Heart right ventricle (tissue), 16 donors: Measurements from ENCODE around the gene CYSRT1. TPM values are rescaled to one million over a fixed set of nuclear protein-coding genes. Genes with fewer than 3 reads are reported as not detected.
A peak's percentile ranks its signal among the peaks of the same experiment; 100 is the strongest.

Source experiments
- ATAC-seq, 8 donors: fragments of 200-7000 bp; cut with Tn5 transposase; one replicate each; pipeline ENCODE4 v1.9.1; 2020; ENCODE audit warnings: mild to moderate bottlenecking in 8 of 8, moderate library complexity in 8 of 8, moderate number of reproducible peaks in 1 of 8
- DNase-seq, 2 donors: peaks; one replicate each; pipeline ENCODE4 v3.0.0-alpha.2; 2020
- H3K27ac ChIP-seq, 10 donors: fragments of 200-600 bp; sonication (generic) in 2 of 10; one replicate each; pipeline versions ENCODE4 v1.5.0 to v1.8.0; 2020 to 2022; ENCODE audit warnings: mild to moderate bottlenecking in 3 of 10
- H3K27me3 ChIP-seq, 7 donors: fragments of 200-600 bp; one replicate each; pipeline ENCODE4 v1.8.0; 2021 to 2022; ENCODE audit warnings: mild to moderate bottlenecking in 2 of 7
- H3K36me3 ChIP-seq, 9 donors: fragments of 200-600 bp; sonication (generic) in 1 of 9; one replicate each; pipeline versions ENCODE4 v1.5.0 to v1.8.0; 2020 to 2022; ENCODE audit warnings: mild to moderate bottlenecking in 2 of 9
- H3K4me1 ChIP-seq, 9 donors: fragments of 200-600 bp; sonication (generic) in 1 of 9; one replicate each; pipeline versions ENCODE4 v1.5.0 to v1.8.0; 2020 to 2022; ENCODE audit warnings: mild to moderate bottlenecking in 4 of 9
- H3K4me3 ChIP-seq, 10 donors: fragments of 200-600 bp; sonication (generic) in 2 of 10; one replicate each; pipeline versions ENCODE4 v1.5.0 to v1.8.0; 2020 to 2022; ENCODE audit warnings: mild to moderate bottlenecking in 7 of 10, moderate library complexity in 2 of 10
- H3K9me3 ChIP-seq, 11 donors: fragments of 200-600 bp in 10 of 11; sonication (generic) in 2 of 11; one replicate each; pipeline versions ENCODE4 v1.5.0 to v1.8.0; 2013 to 2022; ENCODE audit warnings: mild to moderate bottlenecking in 2 of 11, control low read depth in 1 of 11, moderate library complexity in 1 of 11
- CTCF ChIP-seq, 9 donors: fragments of 200-600 bp; sonication (generic) in 2 of 9; IDR thresholded peaks; one replicate each; pipeline versions ENCODE4 v1.5.0 to v1.8.0; 2021 to 2022; ENCODE audit warnings: antibody characterized with exemption in 9 of 9, mild to moderate bottlenecking in 5 of 9, moderate library complexity in 1 of 9
- WGBS, 2 donors: extraction: QIAGEN DNeasy Blood & Tissue Kit; methylation state at CpG; one replicate each; pipeline ENCODE4 v1.1.7; 2013; ENCODE audit warnings: inconsistent platforms in 1 of 2; 5-methylcytosine and 5-hydroxymethylcytosine counted together
- intact Hi-C, 10 donors: fragments of 100-400 bp; cut with DNase I; formaldehyde crosslinking; loops; one replicate each; pipeline versions ENCODE4 v1.11.1 to v1.14.2; 2022
- polyA plus RNA-seq, 2 donors: library from polyadenylated mRNA; stranded (reverse); fragments of 200-250 nt; gene quantifications; one replicate each; pipeline ENCODE4 v1.2.3, GENCODE V29; 2013
- total RNA-seq, 10 donors: library from RNA; stranded (reverse); fragmentation: NEBNext Ultra II Directional in 3 of 10; extraction: Animal tissue kit (Norgen Biotek cat#: 25700) in 3 of 10; gene quantifications; one replicate each; pipeline versions ENCODE4 v1.2.1 to v1.2.4, GENCODE V29; 2021 to 2023
- donor health status: Arrhythmogenic right ventricular cardiomyopathy.
- donor health status: ischemic (EF 13 %, LVEDD 7.1; RV severe dilation, severe dysfunction).
- donor health status: healthy with polysubstance abuse.
- donor health status: DM: no; HTN: yes; CAD: no.
- donor health status: DM: no; HTN: no; CAD: no.
- donor health status: ischemic (EF 25% LVEDD 6.9; RV normal size, moderate dysfunction).
- donor health status: ischemic (EF 25% LVEDD 5.7; RV mildly dilated, moderate dysfunction).
- donor health status: healthy.
- donor health status: DM: yes; HTN: yes; CAD: no.
- donor health status: Ischemic cardiomyopathy.
- donor health status: ischemic (EF 35%, LVEDD 5.7; RV mildly dilated, moderate dysfunction).
- donor health status: nonischemic (EF 11% LVEDD 7.7; RV severe dilation, severe dysfunction).
- donor health status: DM: yes; HTN: yes; CAD: no.
- donor health status: PGD.
- donor health status: ischemic (EF 29% LVEDD 5.4; RV normal size, mild dysfunction).
- donor health status: nonischemic (EF 23%, LVEDD 6.1; RV moderate dilation, normal function).

CYSRT1 gene
- total and polyA plus RNA-seq, 12 donors, result 0.19 to 0.71 (median 0.37) TPM; not detected in 4

GRCh38 chr9:137273611-137274320 is 48.8 kb downstream of the CYSRT1 start:
- peaks cover 42 to 90% (median 69%) of the 10 kb centered on the region in 9 donors for H3K4me1 ChIP-seq
- ATAC-seq (no peak), DNase-seq (peak in 1 of 2 donors; percentile 10)
- intact Hi-C loops, result no loop called here
- 60 to 72% methylated on average over 15 of the region's 15 CpGs for WGBS, 2 donors
- H3K36me3 ChIP-seq, result peaks cover 8 to 51% (median 11%) of the 10 kb centered on the region in 9 donors
- no peaks in the 10 kb centered on the region for H3K9me3 ChIP-seq
- no peak overlapping the region for H3K4me3 ChIP-seq
- peak overlapping the region in 1 of 10 donors; percentile 3 for H3K27ac ChIP-seq
- H3K27me3 ChIP-seq, result no peaks in the 10 kb centered on the region
- no peak for TF ChIP-seq CTCF (IDR thresholded peaks at IDR 0.05)

- H3K36me3 ChIP-seq, result peaks cover 8 to 53% (median 21%) of the 10 kb centered on the region in 9 donors
- intact Hi-C loops, result no loop called here
These were observed 50.2 kb downstream of the CYSRT1 start for GRCh38 chr9:137275203-137275587.

More at GRCh38 chr9:137275203-137275587, 50.2 kb downstream of the CYSRT1 start:
- TF ChIP-seq CTCF (IDR thresholded peaks at IDR 0.05), result no peak
- Histone ChIP-seq H3K27ac (peak overlapping the region in 9 of 10 donors; percentile 91 to 100 (median 98)), H3K4me3 (no peak overlapping the region), H3K9me3 (no peaks in the 10 kb centered on the region), H3K4me1 (peaks cover 37 to 88% (median 59%) of the 10 kb centered on the region in 9 donors), H3K27me3 (no peaks in the 10 kb centered on the region)
- WGBS, 2 donors, result 85 to 90% methylated on average over 10 of the region's 10 CpGs
- DNase-seq (peak in 1 of 2 donors; percentile 5), ATAC-seq (no peak)

Other genes with a start within 250 kb of the CYSRT1 start
Only the 30 nearest of the 32 such genes appear.
- gene PAXX, start 232.8 kb upstream of the CYSRT1 start, total RNA-seq, result 10 to 100 TPM; 12.7 to 29.5 (median 16.1) TPM
- 100 to 1,000 TPM in 1 of 2 donors, 10 to 100 TPM in 1; 51.7 to 131 TPM for gene PAXX, start 232.8 kb upstream of the CYSRT1 start, polyA plus RNA-seq
- 10 to 100 TPM in 1 of 10 donors, 1 to 10 TPM in 8, under 1 TPM in 1; 0.46 to 11.5 (median 3.0) TPM for gene CLIC3, start 228.6 kb upstream of the CYSRT1 start, total RNA-seq
- gene CLIC3, start 228.6 kb upstream of the CYSRT1 start, polyA plus RNA-seq, result 10 to 100 TPM in 1 of 2 donors, 1 to 10 TPM in 1; 9.5 to 21.4 TPM
- gene ABCA2, start 196.9 kb upstream of the CYSRT1 start, total RNA-seq, result 10 to 100 TPM; 23.6 to 42.6 (median 28.1) TPM
- gene ABCA2, start 196.9 kb upstream of the CYSRT1 start, polyA plus RNA-seq, result 10 to 100 TPM; 16.0 to 46.7 TPM
- gene FUT7, start 193.1 kb upstream of the CYSRT1 start, total RNA-seq, result under 1 TPM in 5 of 10 donors, not detected in 5; 0.13 to 0.30 (median 0.15) TPM
- under 1 TPM; 0.07 to 0.15 TPM for gene FUT7, start 193.1 kb upstream of the CYSRT1 start, polyA plus RNA-seq
- gene NPDC1, start 179.0 kb upstream of the CYSRT1 start, total RNA-seq, result 10 to 100 TPM; 29.1 to 74.3 (median 52.6) TPM
- gene NPDC1, start 179.0 kb upstream of the CYSRT1 start, polyA plus RNA-seq, result 100 to 1,000 TPM in 1 of 2 donors, 10 to 100 TPM in 1; 74.2 to 153 TPM
- 1 to 10 TPM in 8 of 10 donors, under 1 TPM in 2; 0.32 to 2.5 (median 1.6) TPM for gene ENTPD2, start 171.1 kb upstream of the CYSRT1 start, total RNA-seq
- 1 to 10 TPM in 1 of 2 donors, under 1 TPM in 1; 0.96 to 3.3 TPM for gene ENTPD2, start 171.1 kb upstream of the CYSRT1 start, polyA plus RNA-seq
- gene SAPCD2, start 154.6 kb upstream of the CYSRT1 start, total RNA-seq, result 1 to 10 TPM in 1 of 10 donors, under 1 TPM in 8, not detected in 1; 0.06 to 1.1 (median 0.11) TPM
- gene SAPCD2, start 154.6 kb upstream of the CYSRT1 start, polyA plus RNA-seq, result under 1 TPM; 0.15 to 0.23 TPM
- 10 to 100 TPM in 4 of 10 donors, 1 to 10 TPM in 6; 6.0 to 16.5 (median 8.5) TPM for gene UAP1L1, start 147.7 kb upstream of the CYSRT1 start, total RNA-seq
- 10 to 100 TPM in 1 of 2 donors, 1 to 10 TPM in 1; 3.4 to 24.3 TPM for gene UAP1L1, start 147.7 kb upstream of the CYSRT1 start, polyA plus RNA-seq
- gene MAN1B1, start 138.2 kb upstream of the CYSRT1 start, total RNA-seq, result 10 to 100 TPM; 16.9 to 27.7 (median 20.9) TPM
- 10 to 100 TPM; 25.5 to 71.4 TPM for gene MAN1B1, start 138.2 kb upstream of the CYSRT1 start, polyA plus RNA-seq
- 100 to 1,000 TPM in 7 of 10 donors, 10 to 100 TPM in 3; 91.4 to 167 (median 118) TPM for gene DPP7, start 110.4 kb upstream of the CYSRT1 start, total RNA-seq
- gene DPP7, start 110.4 kb upstream of the CYSRT1 start, polyA plus RNA-seq, result 100 to 1,000 TPM; 152 to 677 TPM
- gene GRIN1, start 86.0 kb upstream of the CYSRT1 start, total RNA-seq, result not detected
- not detected for gene GRIN1, start 86.0 kb upstream of the CYSRT1 start, polyA plus RNA-seq
- gene LRRC26, start 55.1 kb upstream of the CYSRT1 start, total RNA-seq, result not detected
- not detected for gene LRRC26, start 55.1 kb upstream of the CYSRT1 start, polyA plus RNA-seq
- gene TMEM210, start 53.1 kb upstream of the CYSRT1 start, total RNA-seq, result not detected
- gene TMEM210, start 53.1 kb upstream of the CYSRT1 start, polyA plus RNA-seq, result not detected
- gene ANAPC2, start 36.6 kb upstream of the CYSRT1 start, total RNA-seq, result 10 to 100 TPM; 24.6 to 44.8 (median 27.7) TPM
- 10 to 100 TPM; 23.7 to 69.6 TPM for gene ANAPC2, start 36.6 kb upstream of the CYSRT1 start, polyA plus RNA-seq
- 10 to 100 TPM; 47.3 to 73.5 (median 56.7) TPM for gene SSNA1, start 36.5 kb upstream of the CYSRT1 start, total RNA-seq
- gene SSNA1, start 36.5 kb upstream of the CYSRT1 start, polyA plus RNA-seq, result 100 to 1,000 TPM; 146 to 168 TPM
- 10 to 100 TPM; 10.2 to 31.5 (median 21.7) TPM for gene TPRN, start 24.4 kb upstream of the CYSRT1 start, total RNA-seq
- gene TPRN, start 24.4 kb upstream of the CYSRT1 start, polyA plus RNA-seq, result 10 to 100 TPM; 12.0 to 14.5 TPM
- gene TMEM203, start 19.5 kb upstream of the CYSRT1 start, total RNA-seq, result 10 to 100 TPM; 36.4 to 46.2 (median 41.7) TPM
- 10 to 100 TPM; 39.4 to 51.2 TPM for gene TMEM203, start 19.5 kb upstream of the CYSRT1 start, polyA plus RNA-seq
- gene NDOR1, start 19.5 kb upstream of the CYSRT1 start, total RNA-seq, result 10 to 100 TPM in 1 of 10 donors, 1 to 10 TPM in 9; 4.6 to 10.1 (median 5.4) TPM
- 10 to 100 TPM in 1 of 2 donors, 1 to 10 TPM in 1; 6.5 to 10.6 TPM for gene NDOR1, start 19.5 kb upstream of the CYSRT1 start, polyA plus RNA-seq
- 10 to 100 TPM; 20.7 to 34.5 (median 24.1) TPM for gene RNF208, start 2.9 kb upstream of the CYSRT1 start, total RNA-seq
- 10 to 100 TPM; 14.2 to 83.8 TPM for gene RNF208, start 2.9 kb upstream of the CYSRT1 start, polyA plus RNA-seq
- under 1 TPM in 1 of 10 donors, not detected in 9; 0.14 TPM for gene RNF224, start 2.3 kb downstream of the CYSRT1 start, total RNA-seq
- gene RNF224, start 2.3 kb downstream of the CYSRT1 start, polyA plus RNA-seq, result not detected
- gene SLC34A3, start 5.7 kb downstream of the CYSRT1 start, total RNA-seq, result not detected
- not detected for gene SLC34A3, start 5.7 kb downstream of the CYSRT1 start, polyA plus RNA-seq
- 100 to 1,000 TPM; 211 to 495 (median 330) TPM for gene TUBB4B, start 16.1 kb downstream of the CYSRT1 start, total RNA-seq
- 100 to 1,000 TPM; 522 to 992 TPM for gene TUBB4B, start 16.1 kb downstream of the CYSRT1 start, polyA plus RNA-seq
- under 1 TPM in 3 of 10 donors, not detected in 7; 0.24 to 0.32 (median 0.32) TPM for gene STPG3, start 26.1 kb downstream of the CYSRT1 start, total RNA-seq
- under 1 TPM in 1 of 2 donors, not detected in 1; 0.44 TPM for gene STPG3, start 26.1 kb downstream of the CYSRT1 start, polyA plus RNA-seq
- gene NELFB, start 30.2 kb downstream of the CYSRT1 start, total RNA-seq, result 10 to 100 TPM; 31.6 to 47.1 (median 39.2) TPM
- 10 to 100 TPM; 31.5 to 52.9 TPM for gene NELFB, start 30.2 kb downstream of the CYSRT1 start, polyA plus RNA-seq
- 10 to 100 TPM; 15.2 to 21.5 (median 16.8) TPM for gene TOR4A, start 52.6 kb downstream of the CYSRT1 start, total RNA-seq
- 10 to 100 TPM in 1 of 2 donors, 1 to 10 TPM in 1; 4.7 to 11.5 TPM for gene TOR4A, start 52.6 kb downstream of the CYSRT1 start, polyA plus RNA-seq
- 10 to 100 TPM in 7 of 10 donors, 1 to 10 TPM in 3; 2.6 to 20.8 (median 11.7) TPM for gene NRARP, start 77.1 kb downstream of the CYSRT1 start, total RNA-seq
- gene NRARP, start 77.1 kb downstream of the CYSRT1 start, polyA plus RNA-seq, result 1 to 10 TPM; 2.0 to 5.4 TPM
- gene EXD3, start 198.0 kb downstream of the CYSRT1 start, total RNA-seq, result 10 to 100 TPM in 3 of 10 donors, 1 to 10 TPM in 7; 7.8 to 14.0 (median 9.2) TPM
- gene EXD3, start 198.0 kb downstream of the CYSRT1 start, polyA plus RNA-seq, result 10 to 100 TPM in 1 of 2 donors, 1 to 10 TPM in 1; 5.8 to 33.0 TPM
- gene NOXA1, start 198.2 kb downstream of the CYSRT1 start, total RNA-seq, result 1 to 10 TPM; 2.5 to 5.3 (median 3.0) TPM
- 10 to 100 TPM in 1 of 2 donors, under 1 TPM in 1; 0.62 to 10.6 TPM for gene NOXA1, start 198.2 kb downstream of the CYSRT1 start, polyA plus RNA-seq
- not detected for gene ENTPD8, start 216.2 kb downstream of the CYSRT1 start, total RNA-seq
- under 1 TPM; 0.03 to 0.15 TPM for gene ENTPD8, start 216.2 kb downstream of the CYSRT1 start, polyA plus RNA-seq
- 10 to 100 TPM in 4 of 10 donors, 1 to 10 TPM in 6; 5.3 to 17.0 (median 9.0) TPM for gene NSMF, start 234.2 kb downstream of the CYSRT1 start, total RNA-seq
- gene NSMF, start 234.2 kb downstream of the CYSRT1 start, polyA plus RNA-seq, result 10 to 100 TPM; 18.3 to 29.3 TPM